DOHH2 (cell line): Measurements from ENCODE around the gene ERVK3-1.

Experiments
- EZH2phosphoT487 ChIP-seq: fragments of 200-600 bp; sonication (generic); IDR thresholded peaks from 2 replicates; pipeline ENCODE4 v1.6.1; 2017; ENCODE audit warnings: borderline replicate concordance, mild to moderate bottlenecking, antibody characterized with exemption, low read length, moderate library complexity, mixed read lengths
- TF ChIP-seq, protein P1 (sequence below): fragments of 200-600 bp; sonication (generic); IDR thresholded peaks from one replicate; pipeline ENCODE4 v1.5.1; 2014; ENCODE audit warnings: antibody characterized with exemption, mild to moderate bottlenecking, low read depth, low read length; ENCODE audit not compliant: poor library complexity, severe bottlenecking

GRCh38 chr19:58305065-58305931, at the start of gene ERVK3-1:
- TF ChIP-seq, protein P1, sequence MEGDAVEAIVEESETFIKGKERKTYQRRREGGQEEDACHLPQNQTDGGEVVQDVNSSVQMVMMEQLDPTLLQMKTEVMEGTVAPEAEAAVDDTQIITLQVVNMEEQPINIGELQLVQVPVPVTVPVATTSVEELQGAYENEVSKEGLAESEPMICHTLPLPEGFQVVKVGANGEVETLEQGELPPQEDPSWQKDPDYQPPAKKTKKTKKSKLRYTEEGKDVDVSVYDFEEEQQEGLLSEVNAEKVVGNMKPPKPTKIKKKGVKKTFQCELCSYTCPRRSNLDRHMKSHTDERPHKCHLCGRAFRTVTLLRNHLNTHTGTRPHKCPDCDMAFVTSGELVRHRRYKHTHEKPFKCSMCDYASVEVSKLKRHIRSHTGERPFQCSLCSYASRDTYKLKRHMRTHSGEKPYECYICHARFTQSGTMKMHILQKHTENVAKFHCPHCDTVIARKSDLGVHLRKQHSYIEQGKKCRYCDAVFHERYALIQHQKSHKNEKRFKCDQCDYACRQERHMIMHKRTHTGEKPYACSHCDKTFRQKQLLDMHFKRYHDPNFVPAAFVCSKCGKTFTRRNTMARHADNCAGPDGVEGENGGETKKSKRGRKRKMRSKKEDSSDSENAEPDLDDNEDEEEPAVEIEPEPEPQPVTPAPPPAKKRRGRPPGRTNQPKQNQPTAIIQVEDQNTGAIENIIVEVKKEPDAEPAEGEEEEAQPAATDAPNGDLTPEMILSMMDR: no peak
- no peak for TF ChIP-seq EZH2phosphoT487
